Activated CD4-positive, CD25-positive, alpha-beta regulatory T cell (primary cell): Measurements from ENCODE around the gene RAPGEF6.

Experiments used
- DNase-seq, 4 experiments: peaks; one replicate each; lab custom pipeline; 2025; lab: John Stamatoyannopoulos, UW

RAPGEF6 gene

GRCh38 chr5:131541071-131541470, 94.0 kb downstream of the RAPGEF6 start:
- DNase-seq = no peak

DNA sequence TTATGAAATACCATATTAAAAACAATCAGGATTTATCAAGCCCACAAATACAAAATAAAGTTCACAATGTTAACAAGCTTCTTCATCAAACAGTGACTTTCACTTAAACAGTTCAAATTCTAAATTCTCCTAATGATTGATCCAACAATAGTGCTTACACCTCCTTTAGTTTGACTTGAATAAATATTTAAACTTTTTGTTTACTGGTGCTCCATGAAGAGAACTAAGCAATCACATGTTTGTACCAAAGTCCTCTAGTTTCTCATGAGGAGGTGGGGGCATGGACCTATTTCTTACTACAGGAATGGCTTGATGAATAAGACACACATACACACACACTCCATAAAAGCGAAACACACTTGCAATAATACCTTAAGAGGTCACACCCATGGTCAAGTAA, 95.8 kb downstream of the RAPGEF6 start:
- no peak for DNase-seq

- DNase-seq = no peak
Measured at GRCh38 chr5:131538177-131538593, 96.8 kb downstream of the RAPGEF6 start.

GRCh38 chr5:131536850-131537448, 98.1 kb downstream of the RAPGEF6 start:
- DNase-seq = no peak

- DNase-seq = no peak
Measured at GRCh38 chr5:131536211-131536826, 98.7 kb downstream of the RAPGEF6 start.

GRCh38 chr5:131534974-131535373, 100.1 kb downstream of the RAPGEF6 start:
- DNase-seq = no peak

DNA sequence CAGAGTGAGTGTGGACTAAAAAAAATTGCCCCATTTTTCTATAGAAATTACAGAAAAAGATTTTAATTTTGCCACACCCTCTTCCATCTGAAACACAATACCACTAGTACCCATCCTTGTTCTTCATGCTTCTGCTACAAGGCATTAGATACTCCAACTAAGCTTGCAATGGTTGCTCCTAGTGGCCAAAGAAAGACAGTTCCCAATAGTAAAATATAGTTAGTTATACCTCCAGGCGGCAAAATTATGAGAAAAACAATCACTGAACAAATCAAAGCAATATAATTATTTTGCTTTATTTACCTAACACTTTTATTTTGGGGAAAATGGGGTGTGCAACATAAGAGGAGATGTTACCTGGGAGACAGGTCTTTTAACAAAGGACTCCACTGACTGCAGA, 101.2 kb downstream of the RAPGEF6 start:
- no peak for DNase-seq

- DNase-seq = no peak
Measured at GRCh38 chr5:131532031-131532640, 102.9 kb downstream of the RAPGEF6 start.

DNA sequence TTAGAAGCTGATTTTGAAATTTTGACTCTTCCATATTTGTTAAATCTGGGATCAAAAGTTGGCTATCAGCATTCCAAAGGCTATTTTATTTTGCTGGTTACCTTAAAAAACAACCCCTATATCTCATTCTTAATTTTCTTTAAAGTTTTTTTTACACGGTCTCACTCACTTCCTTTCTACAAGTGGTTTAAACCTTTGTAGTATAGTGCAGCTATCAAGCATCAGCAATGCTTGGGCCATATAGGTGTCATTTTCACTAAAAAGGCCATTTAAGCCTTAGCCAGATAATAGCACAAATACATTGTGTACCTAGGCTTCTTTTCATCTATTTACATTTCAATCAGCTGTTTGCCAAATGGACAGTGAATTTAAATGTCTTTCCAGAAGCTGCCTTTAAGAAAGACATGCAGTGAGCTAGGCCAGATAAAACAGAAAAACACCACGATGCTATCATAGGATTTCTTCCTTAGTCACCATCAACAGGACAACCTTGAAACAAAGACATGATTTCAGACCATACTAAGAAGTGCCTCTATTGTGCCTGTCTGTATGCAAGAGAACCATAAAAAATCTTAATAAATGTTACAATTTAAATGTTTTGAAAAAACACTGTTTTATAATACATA, 104.2 kb downstream of the RAPGEF6 start:
- DNase-seq = no peak

DNA sequence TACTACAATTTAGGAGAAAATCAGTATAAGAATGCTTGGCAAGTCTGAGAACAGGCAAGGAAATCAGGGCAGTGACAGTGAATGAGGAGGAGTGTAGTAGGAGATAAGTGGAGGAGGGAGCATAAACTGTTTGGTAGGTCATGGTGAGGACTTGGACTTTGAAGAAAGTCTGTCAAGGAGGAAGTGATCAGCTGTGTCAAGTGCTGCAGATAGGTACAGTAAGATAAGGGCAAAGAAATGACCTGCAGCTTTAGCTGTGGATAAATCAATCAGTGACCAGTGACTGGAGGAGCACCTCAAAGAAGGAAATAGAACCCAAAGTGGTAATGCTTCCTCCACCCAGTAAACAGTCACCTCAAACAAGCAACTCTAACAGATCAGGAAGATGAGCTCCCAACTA, 106.3 kb downstream of the RAPGEF6 start:
- DNase-seq = no peak

- no peak for DNase-seq
Measured at GRCh38 chr5:131525805-131526204, 109.2 kb downstream of the RAPGEF6 start.

DNA sequence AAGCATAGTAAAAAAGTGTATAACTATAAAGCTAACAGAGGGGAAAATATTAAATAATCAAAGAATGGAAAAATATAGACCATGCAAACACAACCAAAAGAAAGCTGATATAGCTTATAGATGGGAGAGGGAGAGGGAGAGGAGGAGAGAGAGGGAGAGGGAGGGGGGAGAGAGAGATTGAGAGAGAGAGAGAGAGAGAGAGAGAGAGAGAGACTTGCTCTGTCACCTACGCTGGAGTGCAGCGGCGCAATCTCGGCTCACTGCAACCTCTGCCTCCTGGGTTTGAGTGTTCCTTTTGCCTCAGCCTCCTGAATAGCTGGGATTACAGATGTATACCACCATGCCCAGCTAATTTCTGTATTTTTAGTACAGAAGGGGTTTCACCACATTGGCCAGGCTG, 110.6 kb downstream of the RAPGEF6 start:
- DNase-seq = no peak

GRCh38 chr5:131523500-131524185, 111.4 kb downstream of the RAPGEF6 start:
- no peak for DNase-seq

GRCh38 chr5:131521252-131521651, 113.8 kb downstream of the RAPGEF6 start:
- no peak for DNase-seq

DNA sequence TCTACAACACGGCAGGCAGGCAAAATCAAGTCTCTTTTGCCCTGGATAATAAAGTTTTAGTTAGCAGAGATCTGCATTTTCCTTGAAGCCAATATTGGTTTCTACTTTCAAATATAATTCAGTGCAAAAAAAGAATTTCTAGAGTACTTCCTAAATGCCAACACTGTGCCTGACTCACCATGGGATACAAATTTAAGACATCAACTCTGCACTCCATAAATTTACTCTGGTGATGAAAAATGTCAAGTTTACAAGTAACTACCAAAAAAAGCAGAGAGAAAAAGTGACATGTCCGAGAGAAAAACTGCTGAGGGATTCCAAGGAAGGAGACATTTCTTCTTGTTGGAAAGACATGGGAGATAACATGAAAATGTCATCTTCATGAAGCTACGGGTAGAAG, 119.7 kb downstream of the RAPGEF6 start:
- no peak for DNase-seq

DNA sequence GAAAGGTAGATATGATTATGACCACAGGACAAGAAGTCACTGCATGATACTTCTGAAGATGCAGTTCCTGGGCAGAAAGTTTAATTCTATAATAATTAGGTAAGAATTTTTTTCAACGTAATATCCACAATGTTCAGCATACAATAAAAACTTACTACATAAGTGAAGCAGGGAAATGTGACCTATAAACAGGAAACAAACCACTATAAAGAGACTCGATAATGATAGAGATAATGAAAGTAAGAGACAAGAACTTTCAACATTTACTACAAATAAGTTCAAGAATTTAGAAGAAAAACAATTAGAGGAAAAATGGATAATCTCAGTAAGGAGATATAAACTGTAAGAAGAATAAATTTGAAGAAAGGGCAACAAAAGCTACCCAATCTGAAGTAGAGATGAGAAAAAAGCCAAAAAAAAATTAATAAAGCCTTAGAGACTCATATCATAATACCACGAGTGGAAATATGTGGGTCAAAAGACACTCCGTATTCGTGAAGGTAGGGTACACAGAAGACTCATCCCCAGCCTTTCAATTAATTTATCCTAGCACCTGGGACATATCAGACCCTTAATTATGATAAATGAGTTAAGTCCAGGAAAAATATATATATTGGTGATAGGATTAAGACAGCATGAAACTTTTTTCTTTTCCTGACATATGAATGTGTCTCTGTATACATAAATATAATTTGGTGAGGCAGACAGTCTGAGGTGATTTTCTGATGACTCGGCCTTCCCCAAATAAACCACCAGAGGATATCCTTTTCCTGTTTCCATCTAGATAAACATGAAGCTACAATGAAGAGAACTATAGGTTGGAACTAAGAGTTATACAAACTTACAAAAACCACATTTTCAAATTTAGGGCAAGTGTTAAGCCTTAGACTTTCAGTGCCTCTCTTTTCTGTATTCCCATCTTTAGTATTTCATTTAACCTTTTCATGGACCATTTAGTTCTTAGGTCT, 120.4 kb downstream of the RAPGEF6 start:
- no peak for DNase-seq

- DNase-seq = no peak
Measured at GRCh38 chr5:131513780-131514179, 121.2 kb downstream of the RAPGEF6 start.

DNA sequence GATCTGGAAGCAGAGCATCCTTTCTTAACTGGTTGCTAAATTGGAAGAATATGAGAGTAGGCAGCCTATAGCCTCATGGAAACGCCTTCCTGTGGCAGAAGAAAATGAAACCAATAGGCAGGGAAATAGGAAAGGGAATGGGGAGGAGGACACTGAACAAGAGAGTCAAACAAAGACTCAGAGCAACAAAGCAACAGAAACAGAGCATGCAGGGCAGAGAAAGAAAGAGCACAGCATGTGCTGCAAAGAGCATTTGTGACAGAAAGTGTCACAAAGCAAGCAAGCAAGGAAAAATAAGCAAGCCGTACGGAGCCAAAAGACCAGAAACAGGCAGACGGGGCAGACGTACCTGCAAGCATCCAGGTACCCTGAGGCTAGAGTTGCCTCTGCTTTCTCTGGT, 123.1 kb downstream of the RAPGEF6 start:
- DNase-seq = no peak

DNA sequence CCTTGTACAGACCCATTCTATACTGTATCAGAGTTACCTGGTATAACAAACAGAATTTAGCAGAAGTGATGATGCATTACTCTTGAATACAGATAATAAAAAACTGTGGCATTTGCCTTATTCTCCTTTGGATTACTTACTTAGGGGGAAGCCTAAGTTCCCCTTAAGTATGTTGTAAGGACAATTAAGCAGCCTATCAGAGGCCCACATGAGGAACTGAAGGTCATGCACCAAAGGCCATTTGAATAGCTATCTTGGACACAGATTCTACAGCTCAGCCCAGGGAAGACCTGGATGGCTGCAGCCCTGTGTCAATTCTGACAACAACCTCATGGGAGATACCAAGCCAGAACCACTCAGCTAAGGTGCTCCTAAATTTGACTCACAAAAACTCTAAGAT, 125.2 kb downstream of the RAPGEF6 start:
- DNase-seq = no peak

- DNase-seq = no peak
Measured at GRCh38 chr5:131505237-131505908, 129.7 kb downstream of the RAPGEF6 start.

DNA sequence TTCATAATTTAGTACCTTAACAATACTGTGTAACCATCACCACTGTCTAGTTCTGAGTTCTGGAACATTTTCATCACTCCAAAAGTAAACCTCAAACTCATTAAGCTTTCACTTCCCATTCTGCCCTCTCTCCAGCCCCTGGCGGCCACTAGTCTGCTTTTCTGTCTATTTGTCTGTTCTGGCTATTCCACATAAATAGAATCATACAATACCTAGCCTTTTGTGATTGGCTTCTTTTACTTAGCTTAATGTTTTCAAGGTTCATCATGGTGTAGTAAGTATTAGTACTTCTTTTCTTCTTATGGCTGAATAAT, 138.7 kb downstream of the RAPGEF6 start:
- no peak for DNase-seq
